ENCODE measurements around the gene MAIP1.
A peak's percentile ranks its signal among the peaks of the same experiment; 100 is the strongest.

Gene MAIP1

GRCh38 chr2:199973703-199974102 lies 18.3 kb downstream of the MAIP1 start:
- no peak for DNase-seq (ENCODE audit: low spot score in 2 of 2)
- Mint-ChIP-seq H3K4me3 (no peak overlapping the region), H3K4me1 (peaks cover 14% of the 10 kb centered on the region), H3K27ac (no peak overlapping the region), H3K9me3 (no peaks in the 10 kb centered on the region), H3K36me3 (peaks cover 14% of the 10 kb centered on the region)
- no peak for ATAC-seq

GRCh38 chr2:199975273-199975895 lies 20.0 kb downstream of the MAIP1 start:
- Mint-ChIP-seq H3K9me3 (no peaks in the 10 kb centered on the region), H3K27ac (no peak overlapping the region), H3K36me3 (peaks cover 10% of the 10 kb centered on the region), H3K4me3 (no peak overlapping the region), H3K4me1 (peaks cover 23% of the 10 kb centered on the region)
- no peak for DNase-seq (ENCODE audit: low spot score in 2 of 2)
- no peak for ATAC-seq

- H3K27ac Mint-ChIP-seq: peak overlapping the region; percentile 66
- H3K4me3 Mint-ChIP-seq: peak overlapping the region; percentile 31
- ATAC-seq (peak; percentile 95), DNase-seq (ENCODE audit: low spot score in 2 of 2) (peak in 1 of 2 donors; percentile 80)
- no peaks in the 10 kb centered on the region for H3K9me3 Mint-ChIP-seq
- H3K36me3 Mint-ChIP-seq: peaks cover 2% of the 10 kb centered on the region
- peaks cover 23% of the 10 kb centered on the region for H3K4me1 Mint-ChIP-seq
Measured at GRCh38 chr2:199977984-199978415, 22.6 kb downstream of the MAIP1 start.

- H3K9me3 Mint-ChIP-seq: no peaks in the 10 kb centered on the region
- H3K27ac Mint-ChIP-seq: peak overlapping the region; percentile 54
- H3K36me3 Mint-ChIP-seq: no peaks in the 10 kb centered on the region
- no peak for DNase-seq (ENCODE audit: low spot score in 2 of 2)
- H3K4me1 Mint-ChIP-seq: peaks cover 23% of the 10 kb centered on the region
- H3K4me3 Mint-ChIP-seq: peak overlapping the region; percentile 45
- no peak for ATAC-seq
Measured at GRCh38 chr2:199979398-199979797, 24.0 kb downstream of the MAIP1 start.

- no peak for ATAC-seq
- H3K4me3 Mint-ChIP-seq: peak overlapping the region; percentile 45
- peaks cover 23% of the 10 kb centered on the region for H3K4me1 Mint-ChIP-seq
- no peaks in the 10 kb centered on the region for H3K36me3 Mint-ChIP-seq
- peak; percentile 75 to 93 for DNase-seq (ENCODE audit: low spot score in 2 of 2)
- no peaks in the 10 kb centered on the region for H3K9me3 Mint-ChIP-seq
- peak overlapping the region; percentile 54 for H3K27ac Mint-ChIP-seq
Measured at GRCh38 chr2:199979832-199980628, 24.6 kb downstream of the MAIP1 start.

GRCh38 chr2:199982126-199982843 lies 26.9 kb downstream of the MAIP1 start:
- DNase-seq (ENCODE audit: low spot score in 2 of 2) (no peak), ATAC-seq (no peak)
- Mint-ChIP-seq H3K36me3 (no peaks in the 10 kb centered on the region), H3K9me3 (peaks cover 2% of the 10 kb centered on the region), H3K4me3 (no peak overlapping the region), H3K27ac (no peak overlapping the region), H3K4me1 (peaks cover 23% of the 10 kb centered on the region)

- peaks cover 2% of the 10 kb centered on the region for H3K9me3 Mint-ChIP-seq
- H3K27ac Mint-ChIP-seq: no peak overlapping the region
- DNase-seq (ENCODE audit: low spot score in 2 of 2): no peak
- ATAC-seq: no peak
- peaks cover 11% of the 10 kb centered on the region for H3K4me1 Mint-ChIP-seq
- no peak overlapping the region for H3K4me3 Mint-ChIP-seq
- no peaks in the 10 kb centered on the region for H3K36me3 Mint-ChIP-seq
Measured at GRCh38 chr2:199983534-199983933, 28.2 kb downstream of the MAIP1 start.

GRCh38 chr2:199984159-199984558 lies 28.8 kb downstream of the MAIP1 start:
- peaks cover 2% of the 10 kb centered on the region for H3K9me3 Mint-ChIP-seq
- DNase-seq (ENCODE audit: low spot score in 2 of 2): no peak
- H3K4me3 Mint-ChIP-seq: no peak overlapping the region
- no peak for ATAC-seq
- H3K4me1 Mint-ChIP-seq: peaks cover 6% of the 10 kb centered on the region
- no peak overlapping the region for H3K27ac Mint-ChIP-seq
- no peaks in the 10 kb centered on the region for H3K36me3 Mint-ChIP-seq

DNA sequence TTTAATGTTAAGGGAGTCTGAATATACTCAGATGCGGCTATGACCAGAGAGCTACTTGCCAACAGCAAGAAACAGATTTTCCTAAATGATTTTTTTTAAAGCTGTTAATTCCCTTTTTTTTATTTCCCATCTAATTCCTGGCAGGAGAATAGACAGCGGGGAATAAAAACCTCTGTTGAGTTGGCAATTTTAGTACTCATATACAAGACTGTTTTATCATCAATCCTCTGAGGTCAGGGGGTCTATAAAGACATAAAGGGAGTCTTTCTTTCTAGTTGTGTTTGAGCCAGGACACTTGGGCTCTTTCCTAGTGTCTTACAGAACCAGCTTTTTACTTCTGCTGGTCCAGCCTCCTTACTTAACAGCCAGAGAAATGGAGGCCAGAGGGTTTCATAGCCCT lies 29.4 kb downstream of the MAIP1 start:
- no peak overlapping the region for H3K4me3 Mint-ChIP-seq
- no peak for ATAC-seq
- H3K4me1 Mint-ChIP-seq: peaks cover 4% of the 10 kb centered on the region
- no peaks in the 10 kb centered on the region for H3K36me3 Mint-ChIP-seq
- H3K9me3 Mint-ChIP-seq: peaks cover 2% of the 10 kb centered on the region
- DNase-seq (ENCODE audit: low spot score in 2 of 2): no peak
- H3K27ac Mint-ChIP-seq: no peak overlapping the region

DNA sequence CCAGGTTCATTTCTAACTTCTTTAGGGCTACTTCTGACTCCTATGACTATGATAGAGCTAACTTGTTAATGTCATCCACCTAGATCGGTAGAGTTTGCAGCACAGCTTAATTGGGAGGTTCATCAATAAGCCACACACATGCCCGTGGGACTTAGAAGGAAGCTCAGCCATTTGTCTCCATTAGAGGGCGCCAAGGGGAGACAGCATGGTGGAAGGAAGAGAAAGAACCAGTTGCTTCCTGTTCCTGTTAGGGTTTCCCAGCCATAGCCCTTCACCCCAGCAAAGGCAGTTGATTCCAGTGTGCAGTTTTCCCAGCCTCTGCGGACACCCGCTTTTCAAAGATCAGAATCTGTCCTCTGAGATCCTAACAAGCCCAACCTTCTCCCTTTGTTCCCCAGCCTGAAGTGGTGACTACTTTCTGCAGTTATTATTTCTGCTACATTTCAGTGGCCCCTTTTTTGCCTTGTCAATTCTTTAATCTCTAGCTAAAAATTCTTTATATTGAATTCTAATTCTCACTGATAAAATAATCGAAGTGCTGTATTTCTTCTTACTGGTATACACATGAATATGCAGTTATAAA lies 30.3 kb downstream of the MAIP1 start:
- H3K36me3 Mint-ChIP-seq: no peaks in the 10 kb centered on the region
- H3K27ac Mint-ChIP-seq: no peak overlapping the region
- no peak overlapping the region for H3K4me3 Mint-ChIP-seq
- no peaks in the 10 kb centered on the region for H3K4me1 Mint-ChIP-seq
- ATAC-seq (peak; percentile 78), DNase-seq (ENCODE audit: low spot score in 2 of 2) (peak; percentile 30 to 75)
- peaks cover 2% of the 10 kb centered on the region for H3K9me3 Mint-ChIP-seq

- H3K9me3 Mint-ChIP-seq: peaks cover 2% of the 10 kb centered on the region
- H3K36me3 Mint-ChIP-seq: no peaks in the 10 kb centered on the region
- no peaks in the 10 kb centered on the region for H3K4me1 Mint-ChIP-seq
- DNase-seq (ENCODE audit: low spot score in 2 of 2) (no peak), ATAC-seq (no peak)
- H3K4me3 Mint-ChIP-seq: no peak overlapping the region
- no peak overlapping the region for H3K27ac Mint-ChIP-seq
Measured at GRCh38 chr2:199987586-199987985, 32.2 kb downstream of the MAIP1 start.

- Mint-ChIP-seq H3K27ac (no peak overlapping the region), H3K36me3 (no peaks in the 10 kb centered on the region), H3K9me3 (peaks cover 2% of the 10 kb centered on the region), H3K4me1 (no peaks in the 10 kb centered on the region), H3K4me3 (no peak overlapping the region)
- DNase-seq (ENCODE audit: low spot score in 2 of 2): no peak
- no peak for ATAC-seq
Measured at GRCh38 chr2:199988151-199988550, 32.8 kb downstream of the MAIP1 start.

DNA sequence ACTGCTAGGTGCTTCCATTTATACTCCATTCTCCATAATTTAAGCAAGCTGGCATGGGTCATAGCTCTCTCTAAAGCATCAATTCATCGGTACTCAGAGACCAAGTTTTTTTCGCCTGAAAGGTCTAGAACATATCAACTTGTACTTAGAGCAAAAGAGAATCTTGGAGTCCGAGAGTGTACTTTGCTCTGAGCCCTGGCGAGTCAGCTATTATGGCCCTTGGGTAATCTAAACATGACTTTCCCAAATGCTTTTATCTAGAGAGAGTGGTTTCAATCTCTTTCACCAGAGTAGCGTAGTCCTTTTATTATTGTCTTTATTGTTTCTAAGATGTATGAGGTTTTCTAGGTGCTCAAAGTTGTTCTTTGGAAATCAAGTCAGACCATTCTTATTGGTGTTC lies 34.4 kb downstream of the MAIP1 start:
- no peaks in the 10 kb centered on the region for H3K4me1 Mint-ChIP-seq
- H3K4me3 Mint-ChIP-seq: no peak overlapping the region
- DNase-seq (ENCODE audit: low spot score in 2 of 2): no peak
- no peaks in the 10 kb centered on the region for H3K36me3 Mint-ChIP-seq
- no peak overlapping the region for H3K27ac Mint-ChIP-seq
- peaks cover 2% of the 10 kb centered on the region for H3K9me3 Mint-ChIP-seq
- no peak for ATAC-seq

GRCh38 chr2:199991691-199992090 lies 36.3 kb downstream of the MAIP1 start:
- Mint-ChIP-seq H3K27ac (no peak overlapping the region), H3K4me3 (no peak overlapping the region), H3K4me1 (no peaks in the 10 kb centered on the region), H3K36me3 (no peaks in the 10 kb centered on the region), H3K9me3 (no peaks in the 10 kb centered on the region)
- no peak for ATAC-seq
- DNase-seq (ENCODE audit: low spot score in 2 of 2): no peak

DNA sequence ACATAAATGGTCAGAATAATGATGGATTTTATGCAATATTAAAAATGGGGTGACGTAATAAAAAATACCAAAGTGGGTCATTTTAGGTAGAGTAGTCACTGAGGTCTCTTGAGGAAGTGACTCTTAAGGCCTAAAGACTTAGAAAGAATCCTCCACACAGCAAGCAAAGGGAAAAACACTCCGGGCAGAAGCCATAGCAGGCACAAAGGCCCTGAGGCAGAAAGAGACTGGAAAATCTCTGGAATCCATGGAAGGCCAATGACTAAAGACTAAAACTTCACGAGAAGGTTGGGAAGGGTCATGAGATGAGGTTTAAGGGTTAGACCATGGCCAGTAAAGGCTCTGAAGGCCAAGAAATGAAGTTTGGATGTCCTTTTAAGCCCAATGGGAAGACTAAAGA lies 36.9 kb downstream of the MAIP1 start:
- Mint-ChIP-seq H3K4me3 (no peak overlapping the region), H3K36me3 (no peaks in the 10 kb centered on the region), H3K9me3 (no peaks in the 10 kb centered on the region), H3K27ac (no peak overlapping the region), H3K4me1 (no peaks in the 10 kb centered on the region)
- DNase-seq (ENCODE audit: low spot score in 2 of 2) (no peak), ATAC-seq (no peak)

Measured in stimulated activated effector memory CD8-positive, alpha-beta T cell treated with anti-CD3 and anti-CD28 coated beads, Interleukin-12 subunit alpha, Interleukin-12 subunit beta, amount 100 ng/mL, for 72 hours (primary cell).